CD4-positive, alpha-beta T cell (primary cell): ENCODE measurements around the gene CEP131. TPM values are rescaled to one million over a fixed set of nuclear protein-coding genes. Genes with fewer than 3 reads are reported as not detected.

Experiments used
- ATAC-seq: fragments of 200-7000 bp; cut with Tn5 transposase; one replicate; pipeline ENCODE4 v1.10.0; 2022; ENCODE audit warnings: mild to moderate bottlenecking; ENCODE audit not compliant: poor library complexity
- CTCF ChIA-PET: fragments of 350-600 bp; sonication (Branson Sonifier 250); formaldehyde crosslinking; loops from one replicate; lab custom pipeline; 2021; ENCODE audit warnings: antibody characterized with exemption, inconsistent platforms; lab: Charles Lee
- POLR2A ChIA-PET: fragments of 350-600 bp; sonication (Branson Sonifier 250); formaldehyde crosslinking; loops from one replicate; lab custom pipeline; 2021; ENCODE audit warnings: antibody characterized with exemption, inconsistent platforms; lab: Charles Lee
- DNase-seq, 14 experiments: peaks; one replicate each; pipeline ENCODE4 v3.0.0-alpha.2; 2013 to 2020; ENCODE audit warnings: mixed read lengths in 2 of 14
- H3K27ac ChIP-seq, 2 donors: one replicate each; pipeline versions ENCODE4 v1.5.1 to v1.7.0; 2013; ENCODE audit warnings: low read length in 2 of 2, low read depth in 1 of 2, mild to moderate bottlenecking in 1 of 2
- H3K27me3 ChIP-seq, 2 experiments: 1 replicate in 1 of 2; 2 replicates in 1 of 2; pipeline versions ENCODE4 v1.6.1 to v1.7.0; 2013; ENCODE audit warnings: low read length in 2 of 2, control low read depth in 1 of 2, mild to moderate bottlenecking in 1 of 2, moderate library complexity in 1 of 2; ENCODE audit not compliant: insufficient read depth in 2 of 2, control insufficient read depth in 1 of 2
- H3K36me3 ChIP-seq: one replicate; pipeline ENCODE4 v1.6.1; 2013; ENCODE audit warnings: low read length, control low read depth; ENCODE audit not compliant: insufficient read depth
- H3K4me1 ChIP-seq: one replicate; pipeline ENCODE4 v1.6.1; 2013; ENCODE audit warnings: low read length, control low read depth; ENCODE audit not compliant: insufficient read depth
- H3K4me3 ChIP-seq: one replicate; pipeline ENCODE4 v1.5.1; 2013; ENCODE audit warnings: mild to moderate bottlenecking, low read length, moderate library complexity
- H3K9me3 ChIP-seq, 2 experiments: 1 replicate in 1 of 2; 2 replicates in 1 of 2; pipeline versions ENCODE4 v1.6.1 to v1.7.0; 2013; ENCODE audit warnings: low read length in 2 of 2, mild to moderate bottlenecking in 2 of 2, control low read depth in 1 of 2, moderate library complexity in 1 of 2; ENCODE audit not compliant: control insufficient read depth in 1 of 2, insufficient read depth in 1 of 2
- H3K27ac Mint-ChIP-seq: one replicate; pipeline ENCODE4 v1.8.0; 2020; ENCODE audit warnings: mixed read lengths
- H3K27me3 Mint-ChIP-seq: one replicate; pipeline ENCODE4 v1.8.0; 2021; ENCODE audit warnings: mixed read lengths
- H3K36me3 Mint-ChIP-seq: one replicate; pipeline ENCODE4 v1.8.0; 2021; ENCODE audit warnings: low read depth, mixed read lengths
- H3K4me1 Mint-ChIP-seq: one replicate; pipeline ENCODE4 v1.8.0; 2021; ENCODE audit warnings: low read depth, mixed read lengths
- H3K4me3 Mint-ChIP-seq: one replicate; pipeline ENCODE4 v1.8.0; 2020; ENCODE audit warnings: mild to moderate bottlenecking, mixed read lengths
- H3K9me3 Mint-ChIP-seq: one replicate; pipeline ENCODE4 v1.8.0; 2020; ENCODE audit warnings: mixed read lengths
- intact Hi-C, 2 experiments: fragments of 100-400 bp; cut with DNase I in 1 of 2; cut with micrococcal nuclease in 1 of 2; formaldehyde crosslinking; loops; one replicate each; pipeline versions ENCODE4 v1.15.1 to v1.9.0; 2023 to 2025; cut with DNase I, micrococcal nuclease
- total RNA-seq, 174 experiments: library from RNA in 2 of 174; stranded (reverse) in 2 of 174; gene quantifications; one replicate each; pipeline ENCODE4 v1.2.3 and lab custom pipeline; 2021 to 2026
- TF ChIP-seq, protein P1 (sequence below): fragments of 200-600 bp; IDR thresholded peaks from one replicate; pipeline ENCODE4 v1.8.0; 2022; ENCODE audit warnings: antibody characterized with exemption, mild to moderate bottlenecking

The CEP131 gene
- total RNA-seq, 2 experiments from 2014 or later, result 11.2 to 12.3 TPM

- CTCF ChIA-PET, result no interaction called here
- ATAC-seq (no peak), DNase-seq (no peak)
- Mint-ChIP-seq H3K9me3 (no peaks in the 10 kb centered on the region), H3K27ac (no peak overlapping the region), H3K27me3 (no peaks in the 10 kb centered on the region), H3K36me3 (peaks cover 4% of the 10 kb centered on the region), H3K4me3 (no peak overlapping the region), H3K4me1 (no peaks in the 10 kb centered on the region)
- POLR2A ChIA-PET, result no interaction called here
- Histone ChIP-seq H3K27me3 (peaks cover 0 to 2% of the 10 kb centered on the region in 2 experiments), H3K4me1 (no peaks in the 10 kb centered on the region), H3K27ac (no peak overlapping the region), H3K4me3 (no peak overlapping the region), H3K9me3 (peaks cover 0 to 8% of the 10 kb centered on the region in 2 experiments), H3K36me3 (no peaks in the 10 kb centered on the region)
- intact Hi-C loops, result no loop called here
- TF ChIP-seq, protein P1, sequence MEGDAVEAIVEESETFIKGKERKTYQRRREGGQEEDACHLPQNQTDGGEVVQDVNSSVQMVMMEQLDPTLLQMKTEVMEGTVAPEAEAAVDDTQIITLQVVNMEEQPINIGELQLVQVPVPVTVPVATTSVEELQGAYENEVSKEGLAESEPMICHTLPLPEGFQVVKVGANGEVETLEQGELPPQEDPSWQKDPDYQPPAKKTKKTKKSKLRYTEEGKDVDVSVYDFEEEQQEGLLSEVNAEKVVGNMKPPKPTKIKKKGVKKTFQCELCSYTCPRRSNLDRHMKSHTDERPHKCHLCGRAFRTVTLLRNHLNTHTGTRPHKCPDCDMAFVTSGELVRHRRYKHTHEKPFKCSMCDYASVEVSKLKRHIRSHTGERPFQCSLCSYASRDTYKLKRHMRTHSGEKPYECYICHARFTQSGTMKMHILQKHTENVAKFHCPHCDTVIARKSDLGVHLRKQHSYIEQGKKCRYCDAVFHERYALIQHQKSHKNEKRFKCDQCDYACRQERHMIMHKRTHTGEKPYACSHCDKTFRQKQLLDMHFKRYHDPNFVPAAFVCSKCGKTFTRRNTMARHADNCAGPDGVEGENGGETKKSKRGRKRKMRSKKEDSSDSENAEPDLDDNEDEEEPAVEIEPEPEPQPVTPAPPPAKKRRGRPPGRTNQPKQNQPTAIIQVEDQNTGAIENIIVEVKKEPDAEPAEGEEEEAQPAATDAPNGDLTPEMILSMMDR, result no peak
These were observed 34.9 kb downstream of the CEP131 start for GRCh38 chr17:81187586-81188490.

DNA sequence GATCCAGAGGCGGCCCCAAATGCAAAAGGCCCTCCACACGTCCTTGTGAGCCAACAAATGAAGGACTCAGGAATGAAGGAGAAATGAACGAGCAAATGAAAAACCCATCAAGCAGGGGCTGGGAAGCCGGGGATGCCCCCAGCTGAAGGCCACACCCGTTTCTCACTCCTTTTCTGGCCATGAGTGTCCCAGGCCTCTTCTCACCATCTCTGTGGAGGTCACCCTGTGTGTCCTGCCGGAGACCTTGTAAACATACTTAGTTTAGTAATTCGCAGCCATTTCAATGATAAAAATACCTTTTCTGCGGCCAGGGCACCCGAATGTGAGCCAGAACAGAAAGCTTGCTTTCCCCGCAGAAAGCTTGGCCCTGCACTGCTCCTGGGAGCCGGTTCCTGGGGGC lies 35.6 kb downstream of the CEP131 start:
- H3K27me3 ChIP-seq, result peaks cover 0 to 2% of the 10 kb centered on the region in 2 experiments
- TF ChIP-seq, protein P1, result no peak
- CTCF ChIA-PET, result no interaction called here
- H3K4me1 ChIP-seq, result no peaks in the 10 kb centered on the region
- H3K9me3 ChIP-seq, result peaks cover 0 to 8% of the 10 kb centered on the region in 2 experiments
- H3K27ac ChIP-seq, result no peak overlapping the region
- Mint-ChIP-seq H3K27ac (no peak overlapping the region), H3K27me3 (no peaks in the 10 kb centered on the region), H3K9me3 (no peaks in the 10 kb centered on the region), H3K4me1 (no peaks in the 10 kb centered on the region), H3K4me3 (no peak overlapping the region), H3K36me3 (peaks cover 4% of the 10 kb centered on the region)
- no peaks in the 10 kb centered on the region for H3K36me3 ChIP-seq
- DNase-seq (no peak), ATAC-seq (no peak)
- no peak overlapping the region for H3K4me3 ChIP-seq
- POLR2A ChIA-PET, result no interaction called here
- intact Hi-C loops, result no loop called here

DNA sequence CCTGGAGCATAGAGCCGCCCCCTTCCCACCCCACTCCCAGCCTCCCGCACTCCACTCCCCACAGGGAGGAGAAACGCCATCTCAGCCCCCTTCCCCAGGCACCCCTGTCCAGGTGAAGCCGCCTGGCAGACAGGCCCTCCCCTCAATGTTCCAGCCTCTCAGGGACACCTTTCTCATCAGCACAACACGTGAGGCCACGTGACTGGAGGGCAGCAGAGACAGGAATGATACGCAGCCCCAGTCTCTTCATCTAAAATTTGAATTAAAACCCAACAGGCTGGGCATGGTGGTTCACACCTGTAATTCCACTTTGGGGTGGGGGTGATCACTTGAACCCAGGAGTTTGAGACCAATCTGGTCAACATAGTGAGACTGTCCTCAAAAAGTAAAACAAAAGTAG lies 36.6 kb downstream of the CEP131 start:
- no peak for DNase-seq

More for the DNA sequence above, 36.6 kb downstream of the CEP131 start:
- H3K9me3 ChIP-seq, result peaks cover 0 to 8% of the 10 kb centered on the region in 2 experiments
- Mint-ChIP-seq H3K36me3 (peaks cover 4% of the 10 kb centered on the region), H3K4me3 (no peak overlapping the region), H3K9me3 (no peaks in the 10 kb centered on the region), H3K27ac (no peak overlapping the region), H3K27me3 (no peaks in the 10 kb centered on the region), H3K4me1 (no peaks in the 10 kb centered on the region)
- H3K27ac ChIP-seq, result no peak overlapping the region
- no peaks in the 10 kb centered on the region for H3K4me1 ChIP-seq
- H3K4me3 ChIP-seq, result no peak overlapping the region
- peaks cover 0 to 2% of the 10 kb centered on the region in 2 experiments for H3K27me3 ChIP-seq
- ChIA-PET CTCF (no interaction called here), POLR2A (no interaction called here)
- intact Hi-C loops, result no loop called here
- ATAC-seq, result no peak
- no peaks in the 10 kb centered on the region for H3K36me3 ChIP-seq
- TF ChIP-seq, protein P1, result no peak
